Fibroblast of skin of right biceps (primary cell): ENCODE data around the gene PFDN5.
"Not testable (repeated sequence)": the region's sequence is repeated elsewhere in the genome, so short reads cannot be mapped to it uniquely, and the experiment has no call there.

ENCODE experiments used
- DNase-seq: peaks from one replicate; pipeline ENCODE4 v3.0.0-alpha.2; 2013

The PFDN5 gene

GRCh38 chr12:53287741-53288216 is 7.6 kb upstream of the PFDN5 start:
- DNase-seq, result peak; percentile 51

DNA sequence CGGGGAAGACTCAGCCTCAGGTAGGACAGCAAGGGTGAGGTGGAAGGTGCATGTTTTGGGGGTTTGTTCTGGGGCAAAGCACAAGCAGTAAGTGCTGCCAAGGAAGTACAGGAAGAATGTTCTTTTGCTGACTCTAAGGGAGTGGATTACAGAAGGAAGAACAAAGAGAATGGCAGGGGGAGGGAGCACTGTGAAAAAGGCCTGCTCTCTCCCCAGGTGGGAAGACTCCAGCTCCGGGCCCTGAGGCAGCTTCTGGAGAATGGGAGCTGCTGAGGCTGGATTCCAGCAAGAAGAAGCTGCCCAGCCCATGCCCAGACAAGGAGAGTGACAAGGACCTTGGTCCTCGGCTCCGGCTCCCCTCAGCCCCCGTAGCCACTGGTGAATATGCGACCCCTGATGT is 7.0 kb upstream of the PFDN5 start:
- no peak for DNase-seq

DNA sequence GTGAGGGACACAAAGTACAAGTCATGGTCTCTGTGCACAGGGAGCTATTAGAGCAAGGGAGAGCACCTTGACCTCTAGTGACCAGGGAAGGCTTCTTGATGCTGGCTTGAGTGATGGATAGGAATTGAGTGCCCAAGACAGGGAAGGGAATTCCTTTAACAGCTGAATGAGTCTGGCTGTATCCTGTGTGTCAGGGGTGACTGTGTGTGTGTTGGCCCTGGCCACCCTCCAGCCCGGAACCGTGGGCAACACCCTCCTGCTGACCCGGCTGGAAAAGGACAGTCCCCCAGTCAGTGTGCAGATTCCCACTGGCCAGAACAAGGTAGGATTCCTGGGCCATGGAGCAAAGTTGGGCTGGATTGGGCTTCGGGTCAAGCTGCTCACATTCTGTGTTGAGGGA is 5.5 kb upstream of the PFDN5 start:
- DNase-seq, result no peak

GRCh38 chr12:53290661-53291060 is 4.7 kb upstream of the PFDN5 start:
- no peak for DNase-seq

- DNase-seq, result no peak
Observed at GRCh38 chr12:53292426-53292825, 2.9 kb upstream of the PFDN5 start.

DNA sequence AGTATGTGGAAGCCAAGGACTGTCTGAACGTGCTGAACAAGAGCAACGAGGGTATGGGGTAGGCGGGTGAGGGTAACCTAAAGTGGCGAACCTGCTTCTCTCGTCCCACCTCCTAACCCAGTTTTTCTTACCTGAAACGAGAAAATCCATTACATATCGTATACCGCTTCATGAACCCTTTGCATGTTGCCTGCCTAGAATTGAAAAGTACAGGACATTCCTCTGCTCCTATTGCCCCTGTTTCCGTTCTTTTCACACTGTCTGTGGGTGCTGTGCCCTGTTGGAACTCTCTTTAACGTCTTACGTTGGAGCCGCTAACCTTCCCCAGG is 513 bp downstream of the PFDN5 start:
- DNase-seq, result no peak

DNA sequence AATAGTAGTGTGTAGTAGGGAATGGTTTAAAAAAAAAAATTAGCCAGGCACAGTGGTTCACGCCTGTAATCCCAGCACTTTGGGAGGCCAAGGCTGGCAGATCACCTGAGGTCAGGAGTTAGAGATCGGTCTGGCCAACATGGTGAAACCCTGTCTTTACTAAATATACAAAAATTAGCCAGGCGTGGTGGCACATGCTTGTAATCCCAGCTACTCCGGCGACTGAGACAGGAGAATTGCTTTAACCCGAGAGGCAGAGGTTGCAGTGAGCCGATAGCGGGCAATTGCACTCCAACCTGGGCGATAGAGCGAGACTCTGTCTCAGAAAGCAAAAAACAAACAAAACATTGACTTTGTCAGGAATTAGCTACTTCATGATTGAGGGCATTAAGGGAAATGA is 1.8 kb downstream of the PFDN5 start:
- not testable (repeated sequence) for DNase-seq

DNA sequence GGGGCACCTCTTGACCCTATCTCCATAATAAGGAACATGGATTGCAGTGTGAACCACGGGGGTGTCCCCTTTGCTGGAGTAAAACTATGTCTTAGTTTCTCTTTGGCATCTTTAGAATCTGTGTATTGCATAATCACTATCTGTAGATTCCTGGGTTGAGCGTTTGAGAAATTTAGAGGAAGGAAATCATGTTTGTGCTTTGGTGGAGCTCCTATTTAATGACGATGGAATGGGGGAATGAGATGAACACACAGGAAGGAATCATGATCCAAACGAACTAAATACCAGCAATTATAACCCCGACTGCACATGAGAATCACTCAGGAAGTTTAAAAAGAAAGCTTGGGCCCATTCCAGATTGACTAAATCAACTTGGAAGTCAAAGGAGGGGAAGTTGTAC is 2.8 kb downstream of the PFDN5 start:
- peak; percentile 89 for DNase-seq

DNA sequence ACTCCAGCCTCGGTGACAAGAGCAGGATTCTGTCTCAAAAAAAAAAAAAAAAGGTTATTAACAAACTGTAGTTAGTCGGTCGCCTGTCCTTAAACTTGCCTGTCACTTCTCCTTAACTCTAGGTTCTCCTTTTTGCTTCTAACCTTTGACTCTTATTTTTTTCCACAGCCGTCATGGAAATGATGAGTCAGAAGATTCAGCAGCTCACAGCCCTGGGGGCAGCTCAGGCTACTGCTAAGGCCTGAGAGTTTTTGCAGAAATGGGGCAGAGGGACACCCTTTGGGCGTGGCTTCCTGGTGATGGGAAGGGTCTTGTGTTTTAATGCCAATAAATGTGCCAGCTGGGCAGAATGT is 3.7 kb downstream of the PFDN5 start:
- peak; percentile 75 for DNase-seq

DNA sequence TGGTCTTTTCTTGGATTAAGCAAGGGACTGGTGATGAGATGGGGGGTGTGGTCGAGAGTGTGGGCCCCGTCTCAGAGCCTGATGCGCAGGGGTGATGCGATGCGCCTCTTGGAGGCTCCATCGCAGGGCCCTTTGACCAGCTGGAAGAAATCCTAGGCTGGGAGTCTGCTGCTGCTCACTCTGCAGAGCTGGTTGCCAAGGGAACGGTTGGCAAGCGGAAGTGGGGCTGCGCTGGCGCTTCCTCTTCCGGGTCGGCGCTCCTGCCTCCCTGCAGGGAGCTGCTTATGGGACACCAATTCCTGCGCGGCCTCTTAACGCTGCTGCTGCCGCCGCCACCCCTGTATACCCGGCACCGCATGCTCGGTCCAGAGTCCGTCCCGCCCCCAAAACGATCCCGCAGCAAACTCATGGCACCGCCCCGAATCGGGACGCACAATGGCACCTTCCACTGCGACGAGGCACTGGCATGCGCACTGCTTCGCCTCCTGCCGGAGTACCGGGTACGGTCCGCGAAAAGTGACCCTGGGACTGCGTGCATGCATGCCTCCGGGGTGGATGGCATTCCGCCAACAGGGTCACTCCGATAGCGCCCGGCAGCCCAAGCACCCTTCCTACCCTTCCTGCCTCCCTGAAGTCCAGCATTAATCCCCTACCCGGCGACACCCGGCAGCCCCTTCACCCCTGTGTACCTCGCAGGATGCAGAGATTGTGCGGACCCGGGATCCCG is 4.3 kb downstream of the PFDN5 start, which contains the start of gene MYG1:
MYG1 (plus strand) TSS at position 242 of the 727 bp plus-strand sequence; CDS start at position 285, 43 bp downstream.
- DNase-seq, result peak; percentile 86

DNA sequence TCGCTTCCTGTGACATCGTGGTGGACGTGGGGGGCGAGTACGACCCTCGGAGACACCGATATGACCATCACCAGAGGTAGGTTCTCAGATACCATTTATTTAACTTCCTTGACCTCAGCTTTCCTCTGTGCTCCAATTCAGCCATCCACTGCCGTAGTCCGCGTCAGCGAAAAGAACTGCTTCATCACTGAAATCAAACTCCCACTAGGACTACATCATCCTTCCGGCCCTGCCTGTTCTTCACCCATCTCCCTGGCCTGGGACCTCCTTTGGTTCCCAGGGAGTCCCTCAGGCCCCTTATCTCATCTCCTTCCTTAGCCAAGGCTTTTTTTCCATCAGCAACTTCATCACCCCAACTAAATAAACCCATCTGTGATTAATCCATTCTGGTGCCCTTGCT is 4.8 kb downstream of the PFDN5 start:
- peak; percentile 28 for DNase-seq

GRCh38 chr12:53302903-53303302 is 7.6 kb downstream of the PFDN5 start:
- DNase-seq, result no peak

GRCh38 chr12:53306826-53307225 is 11.5 kb downstream of the PFDN5 start:
- no peak for DNase-seq

- DNase-seq, result no peak
Observed at GRCh38 chr12:53308276-53308675, 12.9 kb downstream of the PFDN5 start.

GRCh38 chr12:53313996-53314395 is 18.7 kb downstream of the PFDN5 start:
- DNase-seq, result no peak

DNA sequence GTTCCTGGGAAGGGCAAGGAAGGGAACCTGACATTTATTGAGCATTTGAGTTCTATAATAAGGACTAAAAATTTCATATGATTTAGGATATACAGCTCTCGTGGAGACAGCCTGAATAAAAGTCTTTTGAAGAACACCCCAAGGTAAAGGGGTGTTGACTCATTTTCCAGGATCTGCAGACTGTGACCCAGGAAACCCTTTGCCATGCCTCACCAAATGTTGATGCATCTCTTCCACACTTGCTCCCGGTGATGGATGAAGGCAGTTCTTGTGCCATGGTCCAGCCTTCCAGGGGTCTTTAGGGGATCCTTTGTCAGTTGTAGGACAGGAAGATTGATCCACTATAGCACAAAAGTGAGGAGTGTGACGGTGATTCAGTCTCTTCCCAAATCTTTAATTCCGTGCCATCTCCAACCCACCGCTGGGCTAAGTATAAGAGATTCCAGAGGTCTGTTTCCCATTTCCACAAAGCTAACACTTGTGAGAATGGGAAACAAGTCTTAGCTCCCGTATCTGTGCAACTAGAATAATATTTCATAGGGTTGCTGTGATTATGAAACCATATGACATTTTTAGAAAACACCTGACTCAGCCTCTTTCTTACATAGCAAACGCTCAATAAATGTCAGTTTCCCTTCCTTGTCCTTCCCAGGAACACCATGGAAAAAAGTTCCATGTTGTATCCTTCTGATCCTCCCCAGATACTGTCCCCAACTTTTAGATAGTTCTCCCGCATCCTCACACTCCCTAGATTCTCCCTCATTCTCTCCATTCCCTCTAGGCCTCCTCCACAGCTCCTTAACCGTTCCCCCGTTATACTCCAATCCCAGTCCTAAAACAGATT is 25.2 kb downstream of the PFDN5 start:
- DNase-seq, result no peak

- DNase-seq, result no peak
Observed at GRCh38 chr12:53324113-53324778, 28.9 kb downstream of the PFDN5 start.

DNA sequence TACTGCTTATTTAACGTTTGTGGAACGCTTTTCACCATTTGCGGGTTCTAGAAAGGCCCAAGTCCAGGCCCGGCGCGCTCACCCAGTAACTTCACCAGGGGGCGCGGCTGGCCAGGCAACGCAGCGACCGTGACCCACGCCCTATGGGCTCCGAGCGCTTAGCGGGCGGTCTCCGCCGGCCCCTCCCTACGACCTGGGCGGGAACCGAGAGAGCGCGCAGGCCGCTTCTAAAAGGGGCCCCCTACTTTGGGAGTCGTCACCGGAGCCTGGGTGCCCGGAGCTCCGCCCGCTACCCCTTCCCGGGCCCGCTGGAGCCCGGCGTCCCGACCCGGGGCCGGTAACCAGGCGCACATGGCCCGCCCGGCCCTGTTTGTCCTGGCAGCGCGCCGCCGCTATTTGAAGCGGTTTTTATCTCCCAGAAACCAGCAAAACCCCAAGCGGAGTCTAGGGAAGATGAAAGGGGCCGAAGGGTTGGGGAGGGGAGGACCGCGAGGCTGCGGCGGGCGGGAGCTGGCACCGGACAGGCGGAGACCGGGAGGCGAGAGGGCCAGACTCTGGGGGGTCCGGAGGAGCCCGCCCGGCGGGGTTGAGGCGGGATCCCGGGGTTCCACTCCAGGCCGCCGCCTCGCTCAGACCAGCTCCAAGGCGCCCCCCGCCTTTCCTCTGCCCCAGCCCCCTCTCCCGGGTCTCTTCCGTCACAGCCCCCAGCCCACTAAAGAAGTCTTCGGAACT is 29.6 kb downstream of the PFDN5 start:
- DNase-seq, result peak; percentile 93

- no peak for DNase-seq
Observed at GRCh38 chr12:53325511-53326061, 30.2 kb downstream of the PFDN5 start.

DNA sequence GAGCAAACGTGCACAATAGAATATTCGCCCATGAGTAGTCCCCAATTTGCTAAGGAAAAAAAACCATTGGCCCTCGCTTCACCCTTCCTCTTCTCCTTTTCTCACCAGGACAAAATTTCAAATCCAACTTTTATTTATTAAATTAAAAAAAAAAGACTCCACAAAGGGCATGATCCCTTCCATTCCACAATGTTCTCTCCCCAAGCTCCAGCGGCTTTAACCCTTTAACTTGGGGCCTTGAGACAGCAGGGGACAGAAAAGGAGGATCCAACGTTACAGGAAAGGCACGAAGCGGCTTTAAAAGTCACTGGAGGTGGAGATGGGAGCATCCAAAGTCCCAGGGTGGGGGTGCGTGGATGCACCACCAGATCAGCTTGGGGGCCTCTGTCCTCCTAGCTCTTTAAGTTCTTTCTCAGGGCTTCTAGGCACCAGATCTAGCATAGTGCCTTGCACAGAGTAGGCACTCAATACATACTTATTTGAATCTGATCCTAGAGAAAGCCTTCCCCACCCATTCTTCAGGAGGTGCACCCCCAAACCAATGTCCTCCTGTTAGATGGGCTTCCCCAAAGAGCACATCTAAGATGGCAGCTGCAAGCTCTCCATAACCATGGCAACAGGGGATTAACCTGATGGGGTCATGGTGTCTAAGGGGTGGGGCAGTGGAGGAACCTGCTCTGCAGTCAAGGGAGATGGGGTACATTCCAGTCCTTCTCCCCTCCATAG is 31.3 kb downstream of the PFDN5 start:
- no peak for DNase-seq

GRCh38 chr12:53327435-53328042 is 32.2 kb downstream of the PFDN5 start:
- no peak for DNase-seq

DNA sequence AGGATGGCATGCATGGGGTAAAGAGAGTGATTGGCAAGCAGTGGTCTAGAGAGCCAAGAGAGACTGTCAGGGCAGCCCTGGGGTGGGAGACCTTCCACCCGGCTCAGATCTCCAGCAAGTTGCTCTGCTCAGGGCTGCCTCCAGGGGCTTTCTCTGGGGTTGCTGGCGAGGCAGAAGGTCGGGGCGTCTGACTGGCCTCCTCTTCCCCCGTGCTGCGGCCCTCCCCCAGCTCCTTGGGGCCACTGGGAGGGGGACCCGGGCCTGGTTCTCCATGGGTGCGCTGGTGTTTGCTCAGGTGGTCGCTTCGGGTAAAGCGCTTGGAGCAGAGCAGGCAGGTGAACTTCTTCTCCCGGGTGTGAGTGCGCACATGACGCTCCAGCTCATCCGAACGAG is 32.7 kb downstream of the PFDN5 start:
- DNase-seq, result no peak
